AG10803 (cell line): ENCODE results near the gene LHX6.

Source experiments
- DNase-seq: peaks from one replicate; pipeline ENCODE4 v3.0.0; 2010; ENCODE audit warnings: low read depth
- H3K4me3 ChIP-seq: 2 replicates; pipeline ENCODE4 v1.5.1; 2011; ENCODE audit warnings: mild to moderate bottlenecking, low read length, control low read depth
- CTCF ChIP-seq: conservative IDR thresholded peaks from 2 replicates; pipeline ENCODE4 v1.5.1; 2011; ENCODE audit warnings: mild to moderate bottlenecking, low read length, control low read depth, inconsistent platforms

The LHX6 gene

DNA sequence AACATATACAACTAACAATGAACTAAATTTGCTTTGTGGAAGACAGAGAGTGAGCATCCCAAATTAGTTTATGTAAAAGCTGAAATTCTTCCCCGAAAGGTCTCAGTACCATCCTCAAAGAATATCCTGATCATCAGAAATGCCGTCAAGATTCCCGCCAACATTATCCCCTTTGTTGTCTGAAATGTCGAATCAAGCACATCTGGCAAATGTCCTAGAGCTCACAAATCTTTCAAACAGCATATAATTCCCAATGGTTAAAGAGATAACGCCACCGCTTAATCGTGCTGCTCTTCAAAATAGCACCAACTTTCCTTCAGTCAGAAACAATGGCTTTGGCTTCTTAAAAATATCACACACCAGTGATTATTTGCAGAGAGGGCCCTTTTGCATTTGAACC is 45.3 kb downstream of the LHX6 start:
- H3K4me3 ChIP-seq: no peak overlapping the region
- TF ChIP-seq CTCF: no peak
- no peak for DNase-seq

GRCh38 chr9:122180633-122181032 is 48.1 kb downstream of the LHX6 start:
- H3K4me3 ChIP-seq: no peak overlapping the region
- DNase-seq: peak; percentile 72
- TF ChIP-seq CTCF: no peak

- H3K4me3 ChIP-seq: no peak overlapping the region
- no peak for TF ChIP-seq CTCF
- peak; percentile 53 for DNase-seq
Measured at GRCh38 chr9:122179690-122180074, 49.1 kb downstream of the LHX6 start.

DNA sequence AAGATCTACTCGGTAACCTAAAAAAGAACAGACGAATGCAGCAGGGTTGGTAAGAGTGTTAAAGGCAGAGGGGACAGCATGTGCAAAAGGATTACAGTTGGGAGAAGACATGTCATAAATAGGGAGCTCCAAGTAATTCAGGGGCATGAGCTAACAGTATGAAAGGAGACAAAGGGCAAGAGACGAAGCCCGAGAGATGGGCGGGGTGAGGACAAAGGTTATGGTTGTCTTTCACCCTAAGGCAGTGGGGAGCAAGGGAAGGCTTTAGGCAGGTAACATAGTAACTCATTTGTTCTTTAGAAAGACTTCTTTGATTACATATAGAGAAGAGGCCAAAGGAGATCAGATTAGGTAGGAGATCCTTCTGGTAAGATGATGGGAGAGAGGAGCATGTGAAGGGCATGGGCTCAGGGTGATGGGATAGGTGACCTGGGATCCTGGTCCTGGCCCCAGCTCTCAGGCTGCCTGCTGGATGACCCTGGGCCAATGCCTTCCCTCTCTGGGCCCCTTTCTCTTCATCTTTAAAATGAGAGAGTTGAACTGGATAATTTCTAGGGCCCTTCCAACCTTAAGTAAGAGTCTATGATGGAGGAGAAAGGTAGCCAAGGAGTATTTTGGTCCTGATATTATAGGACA is 49.6 kb downstream of the LHX6 start:
- TF ChIP-seq CTCF: no peak
- no peak for DNase-seq
- H3K4me3 ChIP-seq: no peak overlapping the region

GRCh38 chr9:122176916-122177315 is 51.8 kb downstream of the LHX6 start:
- DNase-seq: no peak
- no peak overlapping the region for H3K4me3 ChIP-seq
- no peak for TF ChIP-seq CTCF

GRCh38 chr9:122173670-122174069 is 55.1 kb downstream of the LHX6 start:
- DNase-seq: no peak
- no peak for TF ChIP-seq CTCF

GRCh38 chr9:122172131-122172530 is 56.6 kb downstream of the LHX6 start:
- TF ChIP-seq CTCF: no peak
- DNase-seq: no peak

More at GRCh38 chr9:122173670-122174069, 55.1 kb downstream of the LHX6 start:
- H3K4me3 ChIP-seq: no peak overlapping the region

More at GRCh38 chr9:122172131-122172530, 56.6 kb downstream of the LHX6 start:
- no peak overlapping the region for H3K4me3 ChIP-seq
